Cardiac muscle cell (in vitro differentiated cells and primary cell): ENCODE measurements around the gene IL5RA. TPM values are rescaled to one million over a fixed set of nuclear protein-coding genes. Genes with fewer than 3 reads are reported as not detected.

ENCODE experiments used
- DNase-seq, 2 donors: peaks; one replicate each; pipeline versions ENCODE4 v3.0.0 to v3.0.0-alpha.2; 2010 to 2017; ENCODE audit warnings: low read depth in 1 of 2, low spot score in 1 of 2
- H3K27ac ChIP-seq: fragments of 200-600 bp; sonication (generic); 2 replicates; pipeline ENCODE4 v1.5.1; 2016
- H3K27me3 ChIP-seq: fragments of 200-600 bp; sonication (generic); 2 replicates; pipeline ENCODE4 v1.6.0; 2016; ENCODE audit warnings: control low read depth
- H3K36me3 ChIP-seq: fragments of 200-600 bp; sonication (generic); 2 replicates; pipeline ENCODE4 v1.5.1; 2016; ENCODE audit warnings: control low read depth
- H3K4me1 ChIP-seq: fragments of 200-600 bp; sonication (generic); 2 replicates; pipeline ENCODE4 v1.8.1; 2017; ENCODE audit warnings: low read depth, mild to moderate bottlenecking, mixed run types
- H3K4me3 ChIP-seq: fragments of 200-600 bp; sonication (generic); 2 replicates; pipeline ENCODE4 v1.5.1; 2016; ENCODE audit warnings: mild to moderate bottlenecking
- H3K9me3 ChIP-seq: fragments of 200-600 bp; sonication (generic); 2 replicates; pipeline ENCODE4 v1.5.1; 2017; ENCODE audit warnings: low read depth, mild to moderate bottlenecking, control low read depth
- CTCF ChIP-seq: IDR thresholded peaks from 2 replicates; pipeline ENCODE4 v1.5.1; 2012; ENCODE audit warnings: low read depth, mild to moderate bottlenecking, low read length
- polyA plus RNA-seq: library from polyadenylated mRNA; unstranded; fragments of >200 nt; fragmentation: Nextera tagmentation; extraction: Ambion mirVana; gene quantifications from 2 replicates; pipeline ENCODE4 v1.2.1, GENCODE V29; 2016
- total RNA-seq: library from RNA; depleted of rRNA; stranded (reverse); fragments of >200 nt; gene quantifications from 2 replicates; pipeline ENCODE4 v1.2.3, GENCODE V29; 2016

IL5RA gene
- total and polyA plus RNA-seq, 2 experiments from 2014 or later = not detected

GRCh38 chr3:3129579-3129978 is 19.4 kb upstream of the IL5RA start:
- TF ChIP-seq CTCF = no peak
- Histone ChIP-seq H3K4me3 (no peak overlapping the region), H3K4me1 (peaks cover 4% of the 10 kb centered on the region), H3K27ac (no peak overlapping the region), H3K9me3 (no peaks in the 10 kb centered on the region), H3K27me3 (no peaks in the 10 kb centered on the region), H3K36me3 (peaks cover 18% of the 10 kb centered on the region)
- no peak for DNase-seq

GRCh38 chr3:3127432-3128010 is 17.3 kb upstream of the IL5RA start:
- Histone ChIP-seq H3K27ac (peak overlapping the region; percentile 84), H3K9me3 (no peaks in the 10 kb centered on the region), H3K4me1 (peaks cover 4% of the 10 kb centered on the region), H3K4me3 (peak overlapping the region; percentile 88), H3K36me3 (peaks cover 18% of the 10 kb centered on the region), H3K27me3 (no peaks in the 10 kb centered on the region)
- DNase-seq = peak in 1 of 2 donors; percentile 13
- TF ChIP-seq CTCF = no peak

DNA sequence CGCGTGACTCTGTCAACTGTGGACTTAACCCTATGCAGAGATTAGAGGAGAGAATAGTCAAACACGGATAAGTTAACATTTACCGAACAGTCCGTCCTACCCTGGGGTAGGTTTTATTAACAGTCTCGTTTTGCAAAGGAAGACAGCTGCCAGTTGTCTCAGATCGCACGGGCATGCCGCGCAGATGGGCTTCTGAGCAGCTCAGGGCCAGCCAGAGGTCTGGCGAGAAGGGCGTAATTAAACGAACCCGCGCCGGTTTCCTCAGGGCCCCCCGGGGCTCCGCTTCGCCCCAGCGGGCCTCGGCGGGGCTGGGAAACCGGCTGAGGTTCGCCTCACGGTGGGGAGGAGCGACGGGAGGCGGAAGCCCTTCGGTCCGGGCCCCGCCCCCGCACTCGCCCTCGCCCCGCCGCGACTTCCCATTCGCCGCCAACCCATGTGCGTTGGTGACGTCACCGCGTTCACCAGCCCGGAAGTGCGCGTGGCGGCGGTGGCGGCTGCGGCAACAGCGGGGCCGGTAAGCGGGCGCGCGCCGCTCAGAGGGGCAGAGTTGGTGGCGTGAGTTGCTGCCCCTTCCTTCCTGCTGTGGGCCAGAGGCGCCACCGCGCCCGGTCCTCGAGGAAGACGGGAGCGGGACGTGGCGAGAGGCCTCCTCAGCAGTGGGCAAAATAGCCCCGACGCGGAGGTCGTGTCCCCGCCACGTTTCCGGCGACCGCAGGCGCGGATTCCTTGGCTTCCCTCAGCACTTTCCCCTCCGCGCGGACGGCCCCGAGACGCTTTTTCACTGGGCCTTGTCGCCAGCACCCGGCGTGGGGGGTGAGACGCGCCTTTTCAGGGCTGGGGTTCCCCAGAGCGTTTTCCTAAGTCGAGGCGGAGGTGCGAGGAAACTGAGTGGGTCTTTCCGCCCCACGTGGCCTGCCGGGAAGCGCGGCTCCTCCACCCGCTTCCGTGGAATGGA is 16.6 kb upstream of the IL5RA start, which contains the start of gene TRNT1:
TSS of gene TRNT1 (plus strand) at position 464 of the 955 bp plus-strand sequence. CDS start 2,101 bp downstream, outside the sequence.
- peaks cover 18% of the 10 kb centered on the region for H3K36me3 ChIP-seq
- H3K4me1 ChIP-seq = peaks cover 4% of the 10 kb centered on the region
- H3K27me3 ChIP-seq = no peaks in the 10 kb centered on the region
- TF ChIP-seq CTCF = no peak
- H3K9me3 ChIP-seq = no peaks in the 10 kb centered on the region
- H3K27ac ChIP-seq = peak within 1 kb of the TSS; percentile 84
- DNase-seq = peak; percentile 97 to 98
- H3K4me3 ChIP-seq = peak within 1 kb of the TSS; percentile 88

DNA sequence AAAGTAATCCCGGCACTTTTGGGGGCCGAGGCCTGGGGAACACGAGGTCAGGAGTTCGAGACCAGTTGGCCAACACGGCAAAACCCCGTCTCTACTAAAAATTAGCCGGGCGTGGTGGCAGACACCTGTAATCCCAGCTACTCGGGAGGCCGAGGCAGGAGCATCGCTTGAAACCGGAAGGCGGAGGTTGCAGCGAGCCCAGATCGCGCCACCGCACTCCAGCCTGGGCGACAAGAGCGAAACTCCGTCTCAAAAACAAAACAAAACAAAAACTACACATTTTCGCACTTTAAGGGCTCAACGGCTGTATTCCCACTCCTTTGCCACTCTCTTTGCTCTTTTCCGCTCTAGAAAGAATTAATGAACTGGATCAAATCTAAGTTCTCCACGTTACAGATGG is 15.8 kb upstream of the IL5RA start:
- no peak for TF ChIP-seq CTCF
- no peaks in the 10 kb centered on the region for H3K9me3 ChIP-seq
- no peak for DNase-seq
- no peaks in the 10 kb centered on the region for H3K27me3 ChIP-seq
- H3K27ac ChIP-seq = peak overlapping the region; percentile 84
- peaks cover 4% of the 10 kb centered on the region for H3K4me1 ChIP-seq
- H3K4me3 ChIP-seq = peak overlapping the region; percentile 88
- peaks cover 15% of the 10 kb centered on the region for H3K36me3 ChIP-seq

GRCh38 chr3:3119393-3119851 is 9.2 kb upstream of the IL5RA start:
- no peaks in the 10 kb centered on the region for H3K4me1 ChIP-seq
- no peaks in the 10 kb centered on the region for H3K36me3 ChIP-seq
- no peak overlapping the region for H3K4me3 ChIP-seq
- no peak overlapping the region for H3K27ac ChIP-seq
- H3K9me3 ChIP-seq = no peaks in the 10 kb centered on the region
- no peak for TF ChIP-seq CTCF
- no peaks in the 10 kb centered on the region for H3K27me3 ChIP-seq
- no peak for DNase-seq
